PC-9 (cell line): ENCODE measurements around the gene NHS. TPM values are rescaled to one million over a fixed set of nuclear protein-coding genes. Genes with fewer than 3 reads are reported as not detected.

Experiments
- BruUV-seq: library from RNA; stranded (reverse); fragments of 400-500 nt; replicated peaks from 2 replicates; lab custom pipeline; 2021; lab: Mats Ljungman, UMichigan
- CTCF ChIA-PET: fragments of 300-600 bp; sonication (Branson Sonifier 250); formaldehyde crosslinking; loops from one replicate; lab custom pipeline; 2022; ENCODE audit warnings: antibody characterized with exemption; lab: Charles Lee
- POLR2A ChIA-PET: fragments of 300-600 bp; sonication (Branson Sonifier 250); formaldehyde crosslinking; loops from one replicate; lab custom pipeline; 2022; ENCODE audit warnings: antibody characterized with exemption; ENCODE audit not compliant: unreplicated experiment; lab: Charles Lee
- DNase-seq, 2 experiments: peaks; one replicate each; pipeline versions ENCODE4 v3.0.0 to v3.0.0-alpha.2; 2015 to 2022; ENCODE audit warnings: mixed read lengths in 1 of 2
- H2AFZ ChIP-seq: fragments of 200-600 bp; sonication (generic); 2 replicates; pipeline ENCODE4 v1.8.1; 2017; ENCODE audit warnings: antibody characterized with exemption
- H3F3A ChIP-seq: fragments of 200-600 bp; sonication (generic); 2 replicates; pipeline ENCODE4 v1.8.1; 2017; ENCODE audit warnings: antibody characterized with exemption, mild to moderate bottlenecking, low read depth; ENCODE audit not compliant: insufficient read depth
- H3K27ac ChIP-seq: fragments of 200-600 bp; sonication (generic); 2 replicates; pipeline ENCODE4 v1.6.1; 2016; ENCODE audit warnings: mixed run types
- H3K27me3 ChIP-seq: fragments of 200-600 bp; sonication (generic); 2 replicates; pipeline ENCODE4 v1.6.1; 2016; ENCODE audit warnings: low read depth, mixed run types; ENCODE audit not compliant: insufficient read depth
- H3K36me3 ChIP-seq: fragments of 200-600 bp; sonication (generic); 2 replicates; pipeline ENCODE4 v1.6.1; 2016; ENCODE audit warnings: low read depth, mixed run types
- H3K4me1 ChIP-seq: fragments of 200-600 bp; sonication (generic); replicated peaks from 2 replicates; pipeline ENCODE4 v1.6.1; 2016; ENCODE audit warnings: mixed run types; ENCODE audit not compliant: insufficient read depth
- H3K4me2 ChIP-seq: fragments of 200-600 bp; sonication (generic); 2 replicates; pipeline ENCODE4 v1.6.1; 2017; ENCODE audit warnings: mixed run types
- H3K4me3 ChIP-seq: fragments of 200-600 bp; sonication (generic); 2 replicates; pipeline ENCODE4 v1.6.1; 2016; ENCODE audit warnings: mixed run types
- H3K79me2 ChIP-seq: fragments of 200-600 bp; sonication (generic); 2 replicates; pipeline ENCODE4 v1.6.1; 2017; ENCODE audit warnings: low read depth, mixed run types
- H3K9me2 ChIP-seq: fragments of 200-600 bp; sonication (generic); 2 replicates; pipeline ENCODE4 v1.8.1; 2017; ENCODE audit warnings: mild to moderate bottlenecking; ENCODE audit not compliant: insufficient read depth
- H3K9me3 ChIP-seq: fragments of 200-600 bp; sonication (generic); 2 replicates; pipeline ENCODE4 v1.8.1; 2016; ENCODE audit warnings: low read depth; ENCODE audit not compliant: insufficient read depth
- H4K20me1 ChIP-seq: fragments of 200-600 bp; sonication (generic); 2 replicates; pipeline ENCODE4 v1.8.1; 2017; ENCODE audit not compliant: insufficient read depth
- CTCF ChIP-seq: fragments of 200-600 bp; sonication (generic); conservative IDR thresholded peaks from 2 replicates; pipeline ENCODE4 v1.6.1; 2017; ENCODE audit warnings: mixed run types, antibody characterized with exemption, mild to moderate bottlenecking, moderate library complexity
- EZH2 ChIP-seq: fragments of 200-600 bp; sonication (generic); IDR thresholded peaks from 2 replicates; pipeline ENCODE4 v1.8.0; 2017; ENCODE audit warnings: antibody characterized with exemption, low read depth
- intact Hi-C: fragments of 100-400 bp; cut with micrococcal nuclease; formaldehyde crosslinking; loops from one replicate; pipeline ENCODE4 v1.10.0; 2022; ENCODE audit not compliant: unreplicated experiment
- total RNA-seq: library from RNA; stranded (reverse); gene quantifications from 2 replicates; pipeline ENCODE4 v1.2.3, GENCODE V29; 2021

NHS gene
- total RNA-seq, 1 experiment from 2014 or later, result 6.7 TPM

GRCh38 chrX:17484592-17484991, 109.6 kb downstream of the NHS start:
- no peaks in the 10 kb centered on the region for H3F3A ChIP-seq
- no peaks in the 10 kb centered on the region for H3K36me3 ChIP-seq
- H3K79me2 ChIP-seq, result no peaks in the 10 kb centered on the region
- H4K20me1 ChIP-seq, result no peaks in the 10 kb centered on the region
- DNase-seq, result no peak
- intact Hi-C loops, result no loop called here
- no peak overlapping the region for H2AFZ ChIP-seq
- H3K4me3 ChIP-seq, result no peak overlapping the region
- H3K9me2 ChIP-seq, result no peaks in the 10 kb centered on the region
- TF ChIP-seq CTCF, result no peak
- TF ChIP-seq EZH2, result no peak
- H3K4me1 ChIP-seq, result no peaks in the 10 kb centered on the region
- ChIA-PET POLR2A (interaction anchor here (0.6 kb wide), 1 partner anchor 1351 kb away, joined by 6 read pairs; no protein-coding TSS in a partner anchor), CTCF (interaction anchor here (0.6 kb wide), 1 partner anchor 926 kb away, joined by 3 read pairs; no protein-coding TSS in a partner anchor)
- no TSS peak for BruUV-seq
- H3K27ac ChIP-seq, result no peak overlapping the region
- no peaks in the 10 kb centered on the region for H3K9me3 ChIP-seq
- H3K27me3 ChIP-seq, result no peaks in the 10 kb centered on the region
- H3K4me2 ChIP-seq, result no peak overlapping the region

- Histone ChIP-seq H3K4me2 (no peak overlapping the region), H3K9me2 (no peaks in the 10 kb centered on the region), H3F3A (no peaks in the 10 kb centered on the region), H3K9me3 (no peaks in the 10 kb centered on the region), H3K4me3 (no peak overlapping the region), H2AFZ (no peak overlapping the region), H3K4me1 (no peaks in the 10 kb centered on the region), H4K20me1 (no peaks in the 10 kb centered on the region), H3K27me3 (no peaks in the 10 kb centered on the region), H3K79me2 (no peaks in the 10 kb centered on the region), H3K36me3 (no peaks in the 10 kb centered on the region), H3K27ac (no peak overlapping the region)
- POLR2A ChIA-PET, result no interaction called here
- TF ChIP-seq CTCF (no peak), EZH2 (no peak)
- intact Hi-C loops, result no loop called here
- no peak for DNase-seq
- BruUV-seq, result no TSS peak
- CTCF ChIA-PET, result no interaction called here
Measured at GRCh38 chrX:17485391-17485790, 110.4 kb downstream of the NHS start.

GRCh38 chrX:17488036-17488435, 113.0 kb downstream of the NHS start:
- H3K4me2 ChIP-seq, result no peak overlapping the region
- H3K4me1 ChIP-seq, result peaks cover 12% of the 10 kb centered on the region; the same call in 1 of the 2 replicates
- H3K9me2 ChIP-seq, result no peaks in the 10 kb centered on the region
- BruUV-seq, result no TSS peak
- H4K20me1 ChIP-seq, result no peaks in the 10 kb centered on the region
- H3K36me3 ChIP-seq, result no peaks in the 10 kb centered on the region
- DNase-seq, result no peak
- H3K27ac ChIP-seq, result no peak overlapping the region
- no peaks in the 10 kb centered on the region for H3K27me3 ChIP-seq
- CTCF ChIA-PET, result no interaction called here
- POLR2A ChIA-PET, result no interaction called here
- no peak overlapping the region for H3K4me3 ChIP-seq
- peaks cover 8% of the 10 kb centered on the region for H3K79me2 ChIP-seq
- no peak overlapping the region for H2AFZ ChIP-seq
- intact Hi-C loops, result no loop called here
- TF ChIP-seq CTCF, result no peak
- TF ChIP-seq EZH2, result no peak
- H3F3A ChIP-seq, result no peaks in the 10 kb centered on the region
- no peaks in the 10 kb centered on the region for H3K9me3 ChIP-seq
